HL-60 (cell line): ENCODE measurements around the gene ZFR.

Experiments used
- CTCF ChIP-seq: IDR thresholded peaks from one replicate; pipeline ENCODE4 v1.5.1; 2011; ENCODE audit warnings: low read length, control low read depth, inconsistent platforms; ENCODE audit not compliant: insufficient read depth
- GABPA ChIP-seq: IDR thresholded peaks from 2 replicates; pipeline ENCODE4 v1.6.1; 2012; ENCODE audit warnings: low read depth
- POLR2AphosphoS5 ChIP-seq: IDR thresholded peaks from 2 replicates; pipeline ENCODE4 v1.6.1; 2012; ENCODE audit warnings: low read depth
- REST ChIP-seq: IDR thresholded peaks from 2 replicates; pipeline ENCODE4 v1.6.1; 2012; ENCODE audit warnings: low read depth; ENCODE audit not compliant: insufficient replicate concordance

- TF ChIP-seq CTCF (no peak), POLR2AphosphoS5 (no peak), REST (no peak), GABPA (no peak)
These were observed 111.6 kb downstream of the ZFR start for GRCh38 chr5:32332966-32333365.
